ENCODE data around the gene MCM6. TPM values are rescaled to one million over a fixed set of nuclear protein-coding genes. Genes with fewer than 3 reads are reported as not detected.
"Not testable (repeated sequence)": the region's sequence is repeated elsewhere in the genome, so short reads cannot be mapped to it uniquely, and the experiment has no call there.

Gene MCM6
- total and polyA plus RNA-seq, 8 donors = 1.8 to 41.1 (median 8.5) TPM

DNA sequence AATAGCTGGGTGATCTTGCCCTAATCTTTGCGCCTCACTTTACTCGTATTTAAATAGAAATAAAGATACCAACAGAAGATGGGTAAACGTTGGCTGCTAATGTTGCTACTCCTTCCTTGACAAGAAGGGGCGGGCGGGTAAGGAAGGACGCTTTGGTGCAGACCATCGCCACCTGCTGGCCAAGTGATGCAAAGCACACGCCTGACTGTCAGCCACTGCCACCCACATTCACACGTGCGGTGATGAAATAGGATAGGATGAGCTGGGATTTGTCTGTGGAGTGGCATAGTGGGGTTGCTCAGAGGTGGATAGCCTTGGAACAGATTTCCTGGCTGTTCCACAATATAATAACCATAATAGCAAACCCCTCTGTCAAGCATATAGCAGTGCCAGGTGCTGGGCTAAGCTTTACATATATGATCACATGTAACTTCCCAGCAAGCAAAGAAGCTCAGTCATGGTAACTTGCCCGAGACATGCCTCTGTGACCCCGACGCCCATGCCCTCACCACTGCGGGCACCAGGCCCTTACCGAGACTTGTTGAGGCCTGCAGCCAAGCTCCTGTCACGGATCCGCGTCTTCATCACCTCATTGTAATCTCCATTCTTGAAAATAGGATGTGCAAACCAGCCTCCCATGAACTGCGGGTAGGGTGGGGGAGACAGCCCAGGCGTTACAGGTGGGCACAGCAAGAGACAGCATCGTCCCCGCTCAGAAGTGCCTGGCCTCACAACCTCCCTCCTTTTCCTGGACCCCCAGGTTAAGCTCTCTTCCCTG lies 78.6 kb downstream of the MCM6 start:
- intact Hi-C loops (cut with DNase I; ENCODE audit: low total_unique reads) = no loop called here
- H3K4me1 ChIP-seq = peaks cover 0 to 6% (median 2%) of the 10 kb centered on the region in 4 donors
- DNase-seq = peak; percentile 78 to 91
- no peak overlapping the region for H3K27ac ChIP-seq
- TF ChIP-seq, protein P1, sequence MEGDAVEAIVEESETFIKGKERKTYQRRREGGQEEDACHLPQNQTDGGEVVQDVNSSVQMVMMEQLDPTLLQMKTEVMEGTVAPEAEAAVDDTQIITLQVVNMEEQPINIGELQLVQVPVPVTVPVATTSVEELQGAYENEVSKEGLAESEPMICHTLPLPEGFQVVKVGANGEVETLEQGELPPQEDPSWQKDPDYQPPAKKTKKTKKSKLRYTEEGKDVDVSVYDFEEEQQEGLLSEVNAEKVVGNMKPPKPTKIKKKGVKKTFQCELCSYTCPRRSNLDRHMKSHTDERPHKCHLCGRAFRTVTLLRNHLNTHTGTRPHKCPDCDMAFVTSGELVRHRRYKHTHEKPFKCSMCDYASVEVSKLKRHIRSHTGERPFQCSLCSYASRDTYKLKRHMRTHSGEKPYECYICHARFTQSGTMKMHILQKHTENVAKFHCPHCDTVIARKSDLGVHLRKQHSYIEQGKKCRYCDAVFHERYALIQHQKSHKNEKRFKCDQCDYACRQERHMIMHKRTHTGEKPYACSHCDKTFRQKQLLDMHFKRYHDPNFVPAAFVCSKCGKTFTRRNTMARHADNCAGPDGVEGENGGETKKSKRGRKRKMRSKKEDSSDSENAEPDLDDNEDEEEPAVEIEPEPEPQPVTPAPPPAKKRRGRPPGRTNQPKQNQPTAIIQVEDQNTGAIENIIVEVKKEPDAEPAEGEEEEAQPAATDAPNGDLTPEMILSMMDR (IDR thresholded peaks at IDR 0.05) = peak in 5 of 7 experiments; percentile 60 to 90 (median 82)
- no peak for TF ChIP-seq POLR2A (IDR thresholded peaks at IDR 0.05)
- peaks cover 0 to 18% (median 9%) of the 10 kb centered on the region in 4 donors for H3K9me3 ChIP-seq
- H3K4me3 ChIP-seq = no peak overlapping the region
- H3K36me3 ChIP-seq = no peaks in the 10 kb centered on the region
- no peaks in the 10 kb centered on the region for H3K27me3 ChIP-seq
- 41 to 52% (median 48%) methylated on average over 22 of the region's 22 CpGs for WGBS, 5 donors

- intact Hi-C loops (cut with DNase I; ENCODE audit: low total_unique reads) = no loop called here
- Histone ChIP-seq H3K9me3 (peaks cover 0 to 18% (median 9%) of the 10 kb centered on the region in 4 donors), H3K4me1 (peaks cover 0 to 6% (median 2%) of the 10 kb centered on the region in 4 donors), H3K4me3 (no peak overlapping the region), H3K27me3 (no peaks in the 10 kb centered on the region), H3K36me3 (no peaks in the 10 kb centered on the region), H3K27ac (no peak overlapping the region)
- 94 to 98% (median 97%) methylated on average over 8 of the region's 8 CpGs for WGBS, 5 donors
- no peak for DNase-seq
- TF ChIP-seq POLR2AphosphoS5 (IDR thresholded peaks at IDR 0.05) (no peak), POLR2A (IDR thresholded peaks at IDR 0.05) (no peak), EP300 (IDR thresholded peaks at IDR 0.05) (no peak)
- TF ChIP-seq, protein P1 (IDR thresholded peaks at IDR 0.05) = no peak
Measured at GRCh38 chr2:135796606-135797005, 79.6 kb downstream of the MCM6 start.

- WGBS, 5 donors = 75 to 95% (median 84%) methylated on average over 4 of the region's 4 CpGs
- DNase-seq; intact Hi-C loops (cut with DNase I; ENCODE audit: low total_unique reads); H3K9me3 ChIP-seq; H3K27ac ChIP-seq; H3K36me3 ChIP-seq; H3K4me1 ChIP-seq; H3K4me3 ChIP-seq; H3K27me3 ChIP-seq: not testable (repeated sequence)
Measured at GRCh38 chr2:135795641-135796040, 80.6 kb downstream of the MCM6 start.

GRCh38 chr2:135792401-135793150 lies 83.7 kb downstream of the MCM6 start:
- DNase-seq = no peak
- Histone ChIP-seq H3K36me3 (peaks cover 0 to 15% (median 7%) of the 10 kb centered on the region in 4 donors), H3K9me3 (no peaks in the 10 kb centered on the region), H3K4me1 (peaks cover 0 to 5% (median 2%) of the 10 kb centered on the region in 4 donors), H3K4me3 (no peak overlapping the region), H3K27ac (no peak overlapping the region), H3K27me3 (no peaks in the 10 kb centered on the region)
- TF ChIP-seq POLR2AphosphoS5 (IDR thresholded peaks at IDR 0.05) = no peak
- TF ChIP-seq, protein P1 (IDR thresholded peaks at IDR 0.05) = no peak
- TF ChIP-seq POLR2A (IDR thresholded peaks at IDR 0.05) = no peak
- TF ChIP-seq EP300 (IDR thresholded peaks at IDR 0.05) = no peak
- WGBS, 5 donors = 71 to 86% (median 77%) methylated on average over 6 to 7 of the region's 7 CpGs
- intact Hi-C loops (cut with DNase I; ENCODE audit: low total_unique reads) = no loop called here
